ENCODE measurements around the gene ART5.

DNA sequence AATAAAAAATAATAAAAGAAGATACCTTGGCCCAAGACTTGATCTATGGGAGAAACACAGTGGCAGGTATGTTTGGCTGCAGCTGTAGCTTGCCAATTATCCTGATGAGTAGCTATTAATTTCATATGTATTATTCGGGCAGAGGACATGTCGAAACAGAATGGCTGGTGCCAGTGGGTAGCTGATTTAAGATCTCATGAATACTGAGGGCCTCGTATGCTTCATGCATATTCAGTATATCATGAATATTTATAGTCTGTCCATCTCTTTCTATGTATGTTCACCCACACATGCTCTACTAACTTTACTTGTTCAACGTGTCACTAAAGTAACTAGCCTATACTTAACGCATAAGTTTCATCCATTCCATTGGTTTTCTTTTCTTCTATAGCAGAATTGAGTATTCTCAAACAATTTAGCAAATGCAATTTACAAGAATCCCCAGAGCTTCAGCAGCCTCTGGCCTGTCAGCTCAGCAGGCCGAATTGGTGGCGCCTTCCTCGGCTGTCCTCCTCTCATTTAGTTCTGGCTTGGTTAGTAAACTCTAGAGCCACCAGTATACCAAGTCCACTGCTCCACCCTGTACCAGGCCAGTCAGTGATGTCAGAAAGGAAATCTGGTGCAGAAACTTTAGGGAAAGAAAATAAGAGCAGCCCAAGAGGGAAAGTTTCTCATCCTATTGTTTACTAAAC, 17.9 kb downstream of the ART5 start:
- TF ChIP-seq CTCF (IDR thresholded peaks at IDR 0.05) (no peak), EP300 (IDR thresholded peaks at IDR 0.05) (no peak), POLR2AphosphoS5 (IDR thresholded peaks at IDR 0.05) (no peak)

All from upper lobe of left lung (tissue), 4 donors.